Heart left ventricle (tissue), 16 donors: Measurements from ENCODE around the gene CPA1. TPM values are rescaled to one million over a fixed set of nuclear protein-coding genes. Genes with fewer than 3 reads are reported as not detected.

Experiments used
- ATAC-seq, 4 donors: fragments of 200-7000 bp; cut with Tn5 transposase; one replicate each; pipeline ENCODE4 v1.9.1; 2020 to 2022; ENCODE audit warnings: moderate library complexity in 4 of 4, mild to moderate bottlenecking in 3 of 4, moderate number of reproducible peaks in 1 of 4
- DNase-seq, 5 donors: peaks; one replicate each; pipeline ENCODE4 v3.0.0-alpha.2; 2020
- H3K27ac ChIP-seq, 12 donors: fragments of 200-600 bp; sonication (generic) in 4 of 12; one replicate each; pipeline versions ENCODE4 v1.5.0 to v1.8.0; 2016 to 2022; ENCODE audit warnings: mild to moderate bottlenecking in 2 of 12
- H3K27me3 ChIP-seq, 9 donors: fragments of 200-600 bp; sonication (generic) in 2 of 9; one replicate each; pipeline versions ENCODE4 v1.5.1 to v1.8.0; 2016 to 2022; ENCODE audit warnings: mild to moderate bottlenecking in 3 of 9
- H3K36me3 ChIP-seq, 9 donors: fragments of 200-600 bp; sonication (generic) in 2 of 9; one replicate each; pipeline versions ENCODE4 v1.5.0 to v1.8.0; 2018 to 2022; ENCODE audit warnings: mild to moderate bottlenecking in 2 of 9
- H3K4me1 ChIP-seq, 12 donors: fragments of 200-600 bp; sonication (generic) in 4 of 12; one replicate each; pipeline versions ENCODE4 v1.5.0 to v1.8.0; 2016 to 2022; ENCODE audit warnings: mild to moderate bottlenecking in 3 of 12
- H3K4me3 ChIP-seq, 12 donors: fragments of 200-600 bp; sonication (generic) in 4 of 12; one replicate each; pipeline versions ENCODE4 v1.5.0 to v1.8.0; 2017 to 2022; ENCODE audit warnings: mild to moderate bottlenecking in 9 of 12, moderate library complexity in 4 of 12
- H3K9me3 ChIP-seq, 12 donors: fragments of 200-600 bp; sonication (generic) in 4 of 12; one replicate each; pipeline versions ENCODE4 v1.5.0 to v1.8.0; 2016 to 2022; ENCODE audit warnings: mild to moderate bottlenecking in 1 of 12
- CTCF ChIP-seq, 12 donors: fragments of 200-600 bp; sonication (generic) in 4 of 12; IDR thresholded peaks; one replicate each; pipeline versions ENCODE4 v1.5.0 to v1.8.0; 2018 to 2022; ENCODE audit warnings: antibody characterized with exemption in 12 of 12, mild to moderate bottlenecking in 5 of 12
- POLR2A ChIP-seq, 2 donors: fragments of 450-650 bp; IDR thresholded peaks; one replicate each; pipeline ENCODE4 v1.6.1; 2017; ENCODE audit warnings: antibody characterized with exemption in 2 of 2, mild to moderate bottlenecking in 2 of 2, moderate library complexity in 2 of 2
- WGBS, 4 donors: extraction: QIAGEN DNeasy Blood & Tissue Kit in 2 of 4; methylation state at CpG; one replicate each; pipeline versions ENCODE4 v1.1.5 to v1.1.7; 2013 to 2018; 5-methylcytosine and 5-hydroxymethylcytosine counted together
- intact Hi-C, 10 donors: fragments of 100-400 bp; cut with DNase I; formaldehyde crosslinking; loops; one replicate each; pipeline versions ENCODE4 v1.11.1 to v1.14.2; 2022
- polyA plus RNA-seq, 2 donors: library from polyadenylated mRNA; stranded (reverse); fragments of 200-250 nt; gene quantifications; one replicate each; pipeline ENCODE4 v1.2.3, GENCODE V29; 2013
- total RNA-seq, 9 donors: library from RNA; depleted of rRNA in 2 of 9; stranded (reverse); fragments of >200 nt in 2 of 9; fragmentation: NEBNext Ultra II Directional in 3 of 9; extraction: Animal tissue kit (Norgen Biotek cat#: 25700) in 3 of 9; gene quantifications; one replicate each; pipeline versions ENCODE4 v1.1.0 to v1.2.4, GENCODE V29; 2016 to 2023
- donor health status: ischemic (EF 13 %, LVEDD 7.1; RV severe dilation, severe dysfunction).
- donor health status: healthy with polysubstance abuse.
- donor health status: DM: no; HTN: yes; CAD: no.
- donor health status: DM: no; HTN: no; CAD: no.
- donor health status: ischemic (EF 25% LVEDD 6.9; RV normal size, moderate dysfunction).
- donor health status: ischemic (EF 25% LVEDD 5.7; RV mildly dilated, moderate dysfunction).
- donor health status: healthy.
- donor health status: DM: yes; HTN: yes; CAD: no.
- donor health status: ischemic (EF 35%, LVEDD 5.7; RV mildly dilated, moderate dysfunction).
- donor health status: nonischemic (EF 11% LVEDD 7.7; RV severe dilation, severe dysfunction).
- donor health status: DM: yes; HTN: yes; CAD: no.
- donor health status: PGD.
- donor health status: ischemic (EF 29% LVEDD 5.4; RV normal size, mild dysfunction).
- donor health status: nonischemic (EF 23%, LVEDD 6.1; RV moderate dilation, normal function).

The CPA1 gene
- total and polyA plus RNA-seq, 11 donors: 0.29 to 3.8 (median 3.0) TPM; not detected in 5

GRCh38 chr7:130346177-130346905, 34.0 kb upstream of the CPA1 start:
- DNase-seq (no peak), ATAC-seq (no peak)
- H3K9me3 ChIP-seq: peaks cover 0 to 12% (median 0%) of the 10 kb centered on the region in 12 donors
- no peak overlapping the region for H3K27ac ChIP-seq
- intact Hi-C loops: no loop called here
- H3K36me3 ChIP-seq: no peaks in the 10 kb centered on the region
- no peak overlapping the region for H3K4me3 ChIP-seq
- H3K4me1 ChIP-seq: peaks cover 0 to 10% (median 5%) of the 10 kb centered on the region in 12 donors
- peaks cover 0 to 5% (median 0%) of the 10 kb centered on the region in 9 donors for H3K27me3 ChIP-seq
- no peak for TF ChIP-seq CTCF (IDR thresholded peaks at IDR 0.05)
- TF ChIP-seq POLR2A (IDR thresholded peaks at IDR 0.05): no peak
- WGBS, 4 donors: 87 to 97% (median 89%) methylated on average over 4 to 10 of the region's 10 CpGs

GRCh38 chr7:130346941-130347340, 33.4 kb upstream of the CPA1 start:
- Histone ChIP-seq H3K27ac (no peak overlapping the region), H3K36me3 (no peaks in the 10 kb centered on the region), H3K4me1 (peaks cover 0 to 16% (median 8%) of the 10 kb centered on the region in 12 donors), H3K27me3 (peaks cover 0 to 5% (median 0%) of the 10 kb centered on the region in 9 donors), H3K9me3 (peaks cover 0 to 8% (median 0%) of the 10 kb centered on the region in 12 donors), H3K4me3 (no peak overlapping the region)
- intact Hi-C loops: no loop called here
- 83 to 92% (median 87%) methylated on average over 12 of the region's 12 CpGs for WGBS, 4 donors
- TF ChIP-seq CTCF (IDR thresholded peaks at IDR 0.05): no peak
- TF ChIP-seq POLR2A (IDR thresholded peaks at IDR 0.05): no peak
- ATAC-seq (no peak), DNase-seq (no peak)

GRCh38 chr7:130349911-130350782, 30.1 kb upstream of the CPA1 start:
- DNase-seq (peak in 1 of 5 donors; percentile 28), ATAC-seq (no peak)
- H3K4me1 ChIP-seq: peaks cover 0 to 23% (median 9%) of the 10 kb centered on the region in 12 donors
- H3K4me3 ChIP-seq: no peak overlapping the region
- H3K9me3 ChIP-seq: no peaks in the 10 kb centered on the region
- no peaks in the 10 kb centered on the region for H3K36me3 ChIP-seq
- 72 to 76% (median 73%) methylated on average over 15 to 16 of the region's 16 CpGs for WGBS, 4 donors
- TF ChIP-seq POLR2A (IDR thresholded peaks at IDR 0.05): no peak
- TF ChIP-seq CTCF (IDR thresholded peaks at IDR 0.05): no peak
- intact Hi-C loops: loop anchor here in 1 of 10 donors (5.0 kb wide), 1 partner anchor 78 kb away; no protein-coding TSS in a partner anchor
- peaks cover 0 to 5% (median 0%) of the 10 kb centered on the region in 9 donors for H3K27me3 ChIP-seq
- H3K27ac ChIP-seq: peak overlapping the region in 11 of 12 donors; percentile 31 to 83 (median 49)
